ENCODE measurements around the gene PARP4. TPM values are rescaled to one million over a fixed set of nuclear protein-coding genes. Genes with fewer than 3 reads are reported as not detected.
"Not testable (repeated sequence)": the region's sequence is repeated elsewhere in the genome, so short reads cannot be mapped to it uniquely, and the experiment has no call there.

The PARP4 gene
- total RNA-seq, 1 experiment from 2014 or later, result 25.9 TPM

- Mint-ChIP-seq H3K27ac (no peak overlapping the region), H3K27me3 (ENCODE audit: low read depth) (no peaks in the 10 kb centered on the region; the same call in none of the 2 replicates), H3K36me3 (ENCODE audit: insufficient read depth in 1 of 3, low read depth in 3 of 3) (peaks cover 6 to 16% (median 10%) of the 10 kb centered on the region in 3 experiments; a peak in 6 of 7 replicates), H3K4me1 (peaks cover 0 to 3% of the 10 kb centered on the region in 2 experiments; a peak in 2 of 4 replicates), H3K9me3 (peaks cover 17 to 21% of the 10 kb centered on the region in 2 experiments), H3K4me3 (no peak overlapping the region)
- Histone ChIP-seq H3K27ac (ENCODE audit: insufficient read length, low read depth, low read length) (no peak overlapping the region), H2BK20ac (ENCODE audit: low read depth, low read length, poor library complexity, severe bottlenecking) (no peak overlapping the region), H3K23ac (ENCODE audit: insufficient read length, low read depth, low read length) (no peak overlapping the region), H2AFZ (ENCODE audit: low read length) (no peak overlapping the region), H4K20me1 (ENCODE audit: control insufficient read depth, insufficient read depth, insufficient read length) (no peaks in the 10 kb centered on the region), H3K14ac (ENCODE audit: insufficient read depth, low read length) (no peak overlapping the region; the same call in 1 of the 2 replicates), H2BK15ac (ENCODE audit: low read depth, low read length) (no peak overlapping the region), H3K23me2 (ENCODE audit: insufficient read length, low read depth, low read length, poor library complexity, severe bottlenecking) (no peaks in the 10 kb centered on the region), H3K56ac (ENCODE audit: insufficient read length, low read depth, low read length) (no peak overlapping the region), H4K8ac (replicated peaks; ENCODE audit: insufficient read length, low read depth, low read length) (no peak overlapping the region), H2BK5ac (ENCODE audit: insufficient read length, low read length) (no peak overlapping the region), H3K4ac (ENCODE audit: low read depth, low read length) (no peak overlapping the region), H4K5ac (ENCODE audit: insufficient read length, low read depth, low read length) (no peak overlapping the region), H3K4me2 (ENCODE audit: insufficient read depth, insufficient read length, low read length) (no peak overlapping the region), H3K9ac (ENCODE audit: extremely low read depth, insufficient read length, low read length) (no peak overlapping the region), H2AK5ac (ENCODE audit: insufficient read length, low read length) (no peak overlapping the region), H3K9me3 (ENCODE audit: control insufficient read depth, low read depth, low read length) (no peaks in the 10 kb centered on the region), H3K4me1 (ENCODE audit: insufficient read depth, low read length) (no peaks in the 10 kb centered on the region), H3K79me1 (ENCODE audit: insufficient read depth, low read depth, low read length, poor library complexity, severe bottlenecking) (no peaks in the 10 kb centered on the region), H3T11ph (ENCODE audit: low read length) (no peak overlapping the region), H2BK120ac (ENCODE audit: low read depth, low read length, poor library complexity, severe bottlenecking) (no peak overlapping the region), H3K18ac (ENCODE audit: insufficient read length, low read depth, low read length) (no peak overlapping the region), H4K91ac (ENCODE audit: insufficient read length, low read depth, low read length) (no peak overlapping the region), H3K79me2 (ENCODE audit: insufficient read depth, low read length) (no peaks in the 10 kb centered on the region), H2BK12ac (ENCODE audit: insufficient read length, low read depth, low read length) (no peak overlapping the region), H3K27me3 (ENCODE audit: insufficient read depth, low read length) (no peaks in the 10 kb centered on the region)
- no CpG with 5 or more reads among the region's 4 CpGs for WGBS (ENCODE audit: extremely low coverage, insufficient read length, low lambda C conversion rate)
- DNase-seq, result no peak
- TF ChIP-seq CTCF (conservative IDR thresholded peaks at IDR 0.05), result no peak
These were observed 119.6 kb downstream of the PARP4 start for GRCh38 chr13:24392972-24393371.

GRCh38 chr13:24391771-24392683 lies 120.6 kb downstream of the PARP4 start:
- H2AFZ ChIP-seq (ENCODE audit: low read length); H3K27me3 ChIP-seq (ENCODE audit: insufficient read depth, low read length); H3K14ac ChIP-seq (ENCODE audit: insufficient read depth, low read length); DNase-seq; H4K20me1 ChIP-seq (ENCODE audit: control insufficient read depth, insufficient read depth, insufficient read length); H3K27ac ChIP-seq (ENCODE audit: insufficient read length, low read depth, low read length); H3K4ac ChIP-seq (ENCODE audit: low read depth, low read length); H2BK15ac ChIP-seq (ENCODE audit: low read depth, low read length); H4K8ac ChIP-seq (replicated peaks; ENCODE audit: insufficient read length, low read depth, low read length); H3K4me1 ChIP-seq (ENCODE audit: insufficient read depth, low read length); H4K5ac ChIP-seq (ENCODE audit: insufficient read length, low read depth, low read length); H2BK5ac ChIP-seq (ENCODE audit: insufficient read length, low read length); H3K4me1 Mint-ChIP-seq; H3K23me2 ChIP-seq (ENCODE audit: insufficient read length, low read depth, low read length, poor library complexity, severe bottlenecking); H2BK12ac ChIP-seq (ENCODE audit: insufficient read length, low read depth, low read length); H4K91ac ChIP-seq (ENCODE audit: insufficient read length, low read depth, low read length); H2BK120ac ChIP-seq (ENCODE audit: low read depth, low read length, poor library complexity, severe bottlenecking); H3K23ac ChIP-seq (ENCODE audit: insufficient read length, low read depth, low read length); H3K9ac ChIP-seq (ENCODE audit: extremely low read depth, insufficient read length, low read length); H3K4me3 Mint-ChIP-seq; H3K27ac Mint-ChIP-seq; H2AK5ac ChIP-seq (ENCODE audit: insufficient read length, low read length); H3K9me3 ChIP-seq (ENCODE audit: control insufficient read depth, low read depth, low read length); H3K56ac ChIP-seq (ENCODE audit: insufficient read length, low read depth, low read length); H3K4me2 ChIP-seq (ENCODE audit: insufficient read depth, insufficient read length, low read length); H2BK20ac ChIP-seq (ENCODE audit: low read depth, low read length, poor library complexity, severe bottlenecking); H3K27me3 Mint-ChIP-seq (ENCODE audit: low read depth); H3K79me1 ChIP-seq (ENCODE audit: insufficient read depth, low read depth, low read length, poor library complexity, severe bottlenecking); H3T11ph ChIP-seq (ENCODE audit: low read length); H3K18ac ChIP-seq (ENCODE audit: insufficient read length, low read depth, low read length); H3K79me2 ChIP-seq (ENCODE audit: insufficient read depth, low read length): not testable (repeated sequence)
- WGBS (ENCODE audit: extremely low coverage, insufficient read length, low lambda C conversion rate), result no CpG with 5 or more reads among the region's 27 CpGs
- Mint-ChIP-seq H3K9me3 (peaks cover 13 to 16% of the 10 kb centered on the region in 2 experiments), H3K36me3 (ENCODE audit: insufficient read depth in 1 of 3, low read depth in 3 of 3) (peaks cover 5 to 13% (median 8%) of the 10 kb centered on the region in 3 experiments; a peak in 6 of 7 replicates)

All from H9 (cell line).